Suprapubic skin (tissue), 4 donors: ENCODE data around the gene CSTA. TPM values are rescaled to one million over a fixed set of nuclear protein-coding genes. Genes with fewer than 3 reads are reported as not detected.
A peak's percentile ranks its signal among the peaks of the same experiment; 100 is the strongest.
"Not testable (repeated sequence)": the region's sequence is repeated elsewhere in the genome, so short reads cannot be mapped to it uniquely, and the experiment has no call there.

ENCODE experiments used
- DNase-seq, 2 donors: peaks; one replicate each; pipeline ENCODE4 v3.0.0-alpha.2; 2019; ENCODE audit warnings: low spot score in 2 of 2
- H3K27ac ChIP-seq: fragments of 200-600 bp; sonication (generic); one replicate; pipeline ENCODE4 v1.5.1; 2019
- H3K27me3 ChIP-seq: fragments of 200-600 bp; sonication (generic); one replicate; pipeline ENCODE4 v1.5.1; 2019
- H3K36me3 ChIP-seq: fragments of 200-600 bp; sonication (generic); one replicate; pipeline ENCODE4 v1.5.1; 2019
- H3K4me1 ChIP-seq: fragments of 200-600 bp; sonication (generic); one replicate; pipeline ENCODE4 v1.5.1; 2019
- H3K4me3 ChIP-seq: fragments of 200-600 bp; sonication (generic); one replicate; pipeline ENCODE4 v1.5.1; 2019; ENCODE audit warnings: mild to moderate bottlenecking
- H3K9me3 ChIP-seq: fragments of 200-600 bp; sonication (generic); one replicate; pipeline ENCODE4 v1.5.1; 2019
- EP300 ChIP-seq: sonication (generic); formaldehyde crosslinking; IDR thresholded peaks from one replicate; pipeline ENCODE4 v1.6.1; 2017; ENCODE audit warnings: antibody characterized with exemption
- POLR2A ChIP-seq, 2 donors: fragments of 450-650 bp; IDR thresholded peaks; one replicate each; pipeline ENCODE4 v1.6.1; 2017; ENCODE audit warnings: antibody characterized with exemption in 2 of 2, mild to moderate bottlenecking in 2 of 2, moderate library complexity in 2 of 2
- POLR2AphosphoS5 ChIP-seq, 3 donors: sonication (generic); formaldehyde crosslinking; IDR thresholded peaks; one replicate each; pipeline ENCODE4 v1.6.1; 2017; ENCODE audit warnings: antibody characterized with exemption in 3 of 3
- WGBS: methylation state at CpG from one replicate; pipeline ENCODE4 v1.1.5; 2018; 5-methylcytosine and 5-hydroxymethylcytosine counted together
- total RNA-seq, 4 donors: library from RNA; depleted of rRNA; stranded (reverse); fragments of >200 nt; gene quantifications; one replicate each; pipeline ENCODE4 v1.1.0, GENCODE V29; 2016
- TF ChIP-seq, protein P1 (sequence below), 2 donors: fragments of 200-600 bp in 1 of 2; fragments of 450-650 bp in 1 of 2; sonication (generic) in 1 of 2; IDR thresholded peaks; one replicate each; pipeline ENCODE4 v1.5.1; 2016 to 2019; ENCODE audit warnings: antibody characterized with exemption in 2 of 2, mild to moderate bottlenecking in 1 of 2, moderate library complexity in 1 of 2

The CSTA gene
- total RNA-seq, 4 donors from 2014 or later = 22.4 to 253 (median 192) TPM

DNA sequence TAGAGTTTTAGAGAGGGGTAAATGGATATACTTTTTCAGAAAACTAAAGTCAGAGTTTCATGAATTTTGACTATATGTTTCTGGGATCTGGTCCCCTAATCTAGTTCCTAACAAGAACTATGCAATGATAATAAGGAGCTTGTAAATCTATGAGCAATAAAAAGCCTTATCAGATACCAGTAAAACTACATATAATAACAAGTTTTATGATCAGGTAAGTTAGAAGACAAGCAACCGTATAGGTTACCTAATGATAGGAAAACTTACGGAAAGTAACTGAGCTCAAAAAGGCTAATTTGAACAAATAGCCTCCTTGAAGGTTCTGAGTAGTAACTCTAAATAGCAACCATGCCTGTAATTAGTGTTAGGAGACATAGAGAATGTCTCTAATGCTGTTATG is 37.0 kb downstream of the CSTA start:
- H3K4me1 ChIP-seq = peaks cover 9% of the 10 kb centered on the region
- WGBS = 71% methylated on average over 2 of the region's 2 CpGs
- H3K4me3 ChIP-seq = no peak overlapping the region
- H3K9me3 ChIP-seq = no peaks in the 10 kb centered on the region
- no peak for DNase-seq
- TF ChIP-seq POLR2AphosphoS5 (IDR thresholded peaks at IDR 0.05) = no peak
- no peak for TF ChIP-seq EP300
- peak overlapping the region; percentile 50 for H3K27ac ChIP-seq
- peaks cover 42% of the 10 kb centered on the region for H3K36me3 ChIP-seq
- no peaks in the 10 kb centered on the region for H3K27me3 ChIP-seq

DNA sequence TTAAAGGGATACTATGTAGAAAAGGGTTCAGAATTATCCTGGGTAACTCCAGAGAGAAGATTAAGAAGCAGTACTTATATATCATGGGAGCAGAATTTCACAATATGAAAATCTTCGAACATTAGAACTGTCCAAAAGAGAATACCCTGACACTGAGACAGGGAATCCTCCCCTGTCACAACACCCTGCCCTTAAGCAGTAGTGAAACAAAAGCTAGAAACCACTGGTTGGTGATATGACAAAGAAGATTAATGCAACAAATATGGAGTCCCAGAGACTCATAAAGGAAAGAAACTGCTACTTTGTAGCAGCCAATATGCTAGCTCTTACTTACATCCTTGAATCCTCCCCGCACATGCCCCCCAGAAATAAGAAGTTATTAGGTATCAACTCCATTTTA is 39.4 kb downstream of the CSTA start:
- Histone ChIP-seq H3K9me3 (no peaks in the 10 kb centered on the region), H3K27ac (no peak overlapping the region), H3K4me1 (peaks cover 5% of the 10 kb centered on the region), H3K36me3 (peaks cover 63% of the 10 kb centered on the region), H3K4me3 (no peak overlapping the region), H3K27me3 (no peaks in the 10 kb centered on the region)
- no peak for DNase-seq
- WGBS = 90% methylated on average over 2 of the region's 2 CpGs
- TF ChIP-seq, protein P1, sequence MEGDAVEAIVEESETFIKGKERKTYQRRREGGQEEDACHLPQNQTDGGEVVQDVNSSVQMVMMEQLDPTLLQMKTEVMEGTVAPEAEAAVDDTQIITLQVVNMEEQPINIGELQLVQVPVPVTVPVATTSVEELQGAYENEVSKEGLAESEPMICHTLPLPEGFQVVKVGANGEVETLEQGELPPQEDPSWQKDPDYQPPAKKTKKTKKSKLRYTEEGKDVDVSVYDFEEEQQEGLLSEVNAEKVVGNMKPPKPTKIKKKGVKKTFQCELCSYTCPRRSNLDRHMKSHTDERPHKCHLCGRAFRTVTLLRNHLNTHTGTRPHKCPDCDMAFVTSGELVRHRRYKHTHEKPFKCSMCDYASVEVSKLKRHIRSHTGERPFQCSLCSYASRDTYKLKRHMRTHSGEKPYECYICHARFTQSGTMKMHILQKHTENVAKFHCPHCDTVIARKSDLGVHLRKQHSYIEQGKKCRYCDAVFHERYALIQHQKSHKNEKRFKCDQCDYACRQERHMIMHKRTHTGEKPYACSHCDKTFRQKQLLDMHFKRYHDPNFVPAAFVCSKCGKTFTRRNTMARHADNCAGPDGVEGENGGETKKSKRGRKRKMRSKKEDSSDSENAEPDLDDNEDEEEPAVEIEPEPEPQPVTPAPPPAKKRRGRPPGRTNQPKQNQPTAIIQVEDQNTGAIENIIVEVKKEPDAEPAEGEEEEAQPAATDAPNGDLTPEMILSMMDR (IDR thresholded peaks at IDR 0.05) = no peak
- TF ChIP-seq POLR2A (IDR thresholded peaks at IDR 0.05) = no peak
- TF ChIP-seq EP300 = no peak
- no peak for TF ChIP-seq POLR2AphosphoS5 (IDR thresholded peaks at IDR 0.05)

DNA sequence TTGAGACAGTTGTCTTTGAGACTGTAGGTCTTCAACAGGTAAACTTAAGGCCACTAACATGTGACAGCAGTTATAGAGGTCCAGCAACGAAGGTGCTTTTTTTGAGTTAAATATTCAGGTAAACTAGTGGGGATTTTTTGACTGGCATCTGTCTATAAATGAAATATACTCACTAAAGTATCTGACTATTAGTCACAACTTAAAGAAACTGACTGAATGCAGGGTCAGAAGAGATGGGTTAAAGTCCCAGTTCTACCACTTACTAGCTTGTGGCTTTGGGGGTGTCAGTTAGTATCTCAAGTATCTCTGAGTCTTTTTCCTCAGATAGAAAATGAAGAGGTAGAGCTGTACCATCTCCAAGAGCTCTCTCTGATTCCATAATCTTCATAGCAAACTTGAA is 40.0 kb downstream of the CSTA start:
- WGBS = 82% methylated on average over 1 of the region's 1 CpG
- Histone ChIP-seq H3K27ac (no peak overlapping the region), H3K4me3 (no peak overlapping the region), H3K27me3 (no peaks in the 10 kb centered on the region), H3K36me3 (peaks cover 68% of the 10 kb centered on the region), H3K4me1 (peaks cover 5% of the 10 kb centered on the region), H3K9me3 (no peaks in the 10 kb centered on the region)
- TF ChIP-seq EP300 = no peak
- TF ChIP-seq POLR2A (IDR thresholded peaks at IDR 0.05) = no peak
- DNase-seq = no peak

DNA sequence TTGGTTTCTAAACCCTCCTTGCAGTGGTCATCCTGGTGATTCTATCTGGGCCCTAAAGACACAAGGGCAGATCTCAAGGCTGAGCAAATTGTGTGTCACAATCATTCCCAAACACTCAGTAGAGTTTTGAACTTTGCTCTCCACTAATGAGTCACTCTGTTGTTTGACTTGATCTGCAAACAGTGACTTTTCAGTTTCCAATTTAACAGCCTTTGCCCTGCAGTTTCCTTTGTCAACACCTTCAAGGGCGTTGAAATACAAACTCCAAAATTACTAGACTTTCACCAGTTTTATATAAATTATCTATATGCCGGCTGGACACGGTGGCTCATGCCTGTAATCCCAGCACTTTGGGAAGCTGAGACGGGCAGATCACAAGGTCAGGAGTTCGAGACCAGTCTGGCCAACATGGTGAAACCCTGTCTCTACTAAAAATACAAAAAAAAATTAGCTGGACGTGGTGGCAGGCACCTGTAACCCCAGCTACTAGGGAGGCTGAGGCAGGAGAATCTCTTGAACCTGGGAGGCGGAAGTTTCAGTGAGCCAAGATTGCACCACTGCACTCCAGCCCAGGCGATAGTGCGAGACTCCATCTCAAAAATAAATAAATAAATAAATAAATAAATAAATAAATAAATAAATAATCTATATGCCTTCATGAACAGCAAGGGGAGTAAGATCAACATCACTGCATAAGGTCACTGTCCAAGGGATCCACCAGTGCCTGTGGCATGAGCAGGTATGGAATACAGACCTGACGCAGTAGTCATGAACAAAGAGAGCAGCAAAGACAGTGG is 40.7 kb downstream of the CSTA start:
- H3K9me3 ChIP-seq, H3K4me1 ChIP-seq, H3K27me3 ChIP-seq, H3K4me3 ChIP-seq, H3K27ac ChIP-seq, DNase-seq: not testable (repeated sequence)
- H3K36me3 ChIP-seq = peaks cover 68% of the 10 kb centered on the region
- WGBS = 91% methylated on average over 10 of the region's 10 CpGs

DNA sequence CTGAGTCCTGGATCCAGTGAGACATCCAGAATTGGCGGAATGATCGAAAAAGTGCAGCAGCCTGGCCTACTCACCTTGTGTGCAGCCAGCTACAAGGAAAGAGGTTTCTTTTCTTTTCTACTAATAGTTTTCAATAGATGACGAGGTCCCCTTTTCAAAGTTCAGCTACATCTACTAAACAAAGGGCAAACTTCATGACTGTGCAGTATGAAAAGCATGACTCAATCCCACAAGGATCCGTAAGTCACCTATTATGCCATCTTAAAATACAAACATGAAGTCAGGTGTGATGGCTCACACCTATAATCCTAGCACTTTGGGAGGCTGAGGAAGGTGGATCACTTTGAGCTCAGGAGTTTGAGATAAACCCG is 41.3 kb downstream of the CSTA start:
- Histone ChIP-seq H3K4me1 (peaks cover 5% of the 10 kb centered on the region), H3K36me3 (peaks cover 72% of the 10 kb centered on the region), H3K27me3 (no peaks in the 10 kb centered on the region), H3K27ac (no peak overlapping the region), H3K4me3 (no peak overlapping the region), H3K9me3 (no peaks in the 10 kb centered on the region)
- no peak for TF ChIP-seq POLR2A (IDR thresholded peaks at IDR 0.05)
- DNase-seq = no peak
- 91% methylated on average over 5 of the region's 5 CpGs for WGBS

DNA sequence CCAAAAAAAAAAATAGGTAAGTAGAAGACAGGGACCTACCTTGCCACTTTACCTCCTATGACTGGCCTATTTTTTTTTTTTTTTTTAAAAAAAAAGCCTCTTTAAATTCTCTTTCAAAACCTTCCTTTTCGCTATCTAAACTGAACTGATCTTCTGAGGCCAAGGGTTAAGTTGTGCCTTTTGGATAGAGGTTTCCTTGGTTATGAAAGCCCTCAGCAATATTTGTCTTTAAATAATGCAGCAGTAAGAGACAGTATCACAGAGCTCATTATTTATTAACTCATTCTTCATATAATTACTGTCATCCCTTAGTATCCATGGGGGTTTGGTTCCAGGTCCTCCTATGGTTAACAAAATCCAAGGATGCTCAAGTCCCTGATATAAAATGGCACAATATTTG is 49.0 kb downstream of the CSTA start:
- H3K4me1 ChIP-seq = no peaks in the 10 kb centered on the region
- H3K9me3 ChIP-seq = no peaks in the 10 kb centered on the region
- H3K27ac ChIP-seq = no peak overlapping the region
- H3K27me3 ChIP-seq = no peaks in the 10 kb centered on the region
- H3K36me3 ChIP-seq = peaks cover 19% of the 10 kb centered on the region
- WGBS = 91% methylated on average over 1 of the region's 1 CpG
- no peak for DNase-seq
- TF ChIP-seq, protein P1 (IDR thresholded peaks at IDR 0.05) = no peak
- no peak for TF ChIP-seq POLR2AphosphoS5 (IDR thresholded peaks at IDR 0.05)
- no peak for TF ChIP-seq POLR2A (IDR thresholded peaks at IDR 0.05)
- no peak for TF ChIP-seq EP300
- H3K4me3 ChIP-seq = no peak overlapping the region

DNA sequence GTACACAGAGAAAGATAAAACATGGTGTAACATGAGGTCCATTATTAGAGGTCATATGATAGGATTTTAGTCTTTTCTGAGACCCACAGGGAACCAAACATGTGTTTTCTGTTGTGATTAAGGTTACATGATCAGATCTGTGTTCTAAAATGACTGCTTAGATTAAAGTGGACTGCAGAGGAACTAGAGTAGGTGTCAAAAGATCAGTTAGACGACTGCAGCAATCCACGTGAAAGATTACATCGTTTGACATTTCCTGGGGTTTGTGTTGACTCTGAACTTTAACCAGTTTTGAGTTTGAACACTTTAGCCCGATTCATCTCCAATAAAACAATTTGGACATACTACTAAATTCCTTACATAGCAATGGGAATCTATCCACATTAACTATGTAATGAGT is 52.9 kb downstream of the CSTA start:
- H3K9me3 ChIP-seq = no peaks in the 10 kb centered on the region
- DNase-seq = no peak
- no peaks in the 10 kb centered on the region for H3K27me3 ChIP-seq
- peaks cover 4% of the 10 kb centered on the region for H3K36me3 ChIP-seq
- H3K4me3 ChIP-seq = no peak overlapping the region
- peaks cover 12% of the 10 kb centered on the region for H3K4me1 ChIP-seq
- no peak overlapping the region for H3K27ac ChIP-seq
- TF ChIP-seq POLR2A (IDR thresholded peaks at IDR 0.05) (no peak), POLR2AphosphoS5 (IDR thresholded peaks at IDR 0.05) (no peak), EP300 (no peak)
- TF ChIP-seq, protein P1 (IDR thresholded peaks at IDR 0.05) = no peak
- WGBS = 85% methylated on average over 4 of the region's 4 CpGs
